Ovary (tissue), 3 donors: ENCODE results near the gene MEG3.

Experiments used
- CTCF ChIP-seq, 3 donors: fragments of 450-650 bp in 2 of 3; fragments of 200-600 bp in 1 of 3; IDR thresholded peaks; one replicate each; pipeline versions ENCODE4 v1.5.1 to v1.8.0; 2016 to 2022; ENCODE audit warnings: antibody characterized with exemption in 3 of 3, mild to moderate bottlenecking in 1 of 3
- EP300 ChIP-seq: sonication (generic); formaldehyde crosslinking; IDR thresholded peaks from one replicate; pipeline ENCODE4 v1.6.1; 2017; ENCODE audit warnings: antibody characterized with exemption
- POLR2A ChIP-seq: fragments of 450-650 bp; IDR thresholded peaks from one replicate; pipeline ENCODE4 v1.6.1; 2017; ENCODE audit warnings: antibody characterized with exemption, mild to moderate bottlenecking, moderate library complexity
- donor health status: DM: no; HTN: no; CAD: no.

GRCh38 chr14:100841066-100841760 is 15.3 kb downstream of the MEG3 start:
- no peak for TF ChIP-seq CTCF (IDR thresholded peaks at IDR 0.05)
- TF ChIP-seq POLR2A: no peak
- no peak for TF ChIP-seq EP300
